GM12873 (cell line): ENCODE measurements around the gene SLC48A1.

ENCODE experiments used
- TF ChIP-seq, protein P1 (sequence below): IDR thresholded peaks from 2 replicates; pipeline ENCODE4 v1.5.1; 2012; ENCODE audit warnings: low read depth, mild to moderate bottlenecking, moderate library complexity, low read length, control low read depth; ENCODE audit not compliant: insufficient read depth; ENCODE audit errors: missing control alignments

SLC48A1 gene

DNA sequence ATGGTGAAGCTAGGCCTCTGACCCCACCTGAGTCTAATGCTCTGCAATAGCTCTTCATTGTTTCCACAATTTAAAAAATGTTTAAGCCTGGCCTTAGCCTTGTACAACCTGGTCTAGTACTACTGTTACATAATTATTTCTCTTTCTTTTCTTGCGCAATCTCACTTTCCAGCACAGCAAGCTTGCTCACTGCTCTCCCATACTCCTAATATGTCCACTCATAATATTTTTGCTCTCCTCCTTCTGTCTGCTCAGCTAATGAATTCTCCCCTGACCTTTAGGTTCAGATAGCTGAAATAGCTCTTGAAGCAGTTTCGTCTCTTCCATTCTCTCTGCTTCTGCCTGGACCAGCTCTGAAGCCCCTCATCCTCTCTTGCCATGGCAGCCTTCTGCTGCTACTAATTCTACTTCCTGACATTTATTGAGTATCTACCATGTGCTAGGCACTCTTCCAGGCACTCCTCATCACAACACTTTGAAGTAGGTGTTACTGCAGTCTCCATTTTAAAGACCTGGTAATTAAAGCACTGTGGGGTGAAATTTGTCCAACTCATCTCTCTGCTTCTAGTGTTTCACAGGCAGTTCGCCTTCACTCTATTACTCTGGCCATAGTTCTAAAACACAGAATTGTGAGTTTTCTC is 2.8 kb upstream of the SLC48A1 start:
- TF ChIP-seq, protein P1, sequence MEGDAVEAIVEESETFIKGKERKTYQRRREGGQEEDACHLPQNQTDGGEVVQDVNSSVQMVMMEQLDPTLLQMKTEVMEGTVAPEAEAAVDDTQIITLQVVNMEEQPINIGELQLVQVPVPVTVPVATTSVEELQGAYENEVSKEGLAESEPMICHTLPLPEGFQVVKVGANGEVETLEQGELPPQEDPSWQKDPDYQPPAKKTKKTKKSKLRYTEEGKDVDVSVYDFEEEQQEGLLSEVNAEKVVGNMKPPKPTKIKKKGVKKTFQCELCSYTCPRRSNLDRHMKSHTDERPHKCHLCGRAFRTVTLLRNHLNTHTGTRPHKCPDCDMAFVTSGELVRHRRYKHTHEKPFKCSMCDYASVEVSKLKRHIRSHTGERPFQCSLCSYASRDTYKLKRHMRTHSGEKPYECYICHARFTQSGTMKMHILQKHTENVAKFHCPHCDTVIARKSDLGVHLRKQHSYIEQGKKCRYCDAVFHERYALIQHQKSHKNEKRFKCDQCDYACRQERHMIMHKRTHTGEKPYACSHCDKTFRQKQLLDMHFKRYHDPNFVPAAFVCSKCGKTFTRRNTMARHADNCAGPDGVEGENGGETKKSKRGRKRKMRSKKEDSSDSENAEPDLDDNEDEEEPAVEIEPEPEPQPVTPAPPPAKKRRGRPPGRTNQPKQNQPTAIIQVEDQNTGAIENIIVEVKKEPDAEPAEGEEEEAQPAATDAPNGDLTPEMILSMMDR: no peak

DNA sequence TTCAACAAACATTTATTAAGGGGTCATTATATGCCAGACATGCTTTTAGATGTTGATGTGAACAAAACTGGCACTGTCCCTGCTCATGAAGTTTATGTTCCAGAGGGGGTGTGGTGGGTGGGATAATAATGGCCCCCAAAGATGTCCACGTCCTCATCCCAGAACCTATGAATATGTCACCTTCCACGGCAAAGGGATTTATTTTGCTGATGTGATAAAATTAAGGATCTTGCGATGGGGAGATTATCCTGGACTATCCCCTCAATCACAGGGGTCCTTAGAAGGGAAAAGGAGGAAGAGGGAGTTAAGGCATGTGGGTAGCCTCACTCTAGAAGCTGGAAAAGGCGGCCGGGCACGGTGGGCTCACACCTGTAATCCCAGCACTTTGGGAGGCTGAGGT is 1.7 kb upstream of the SLC48A1 start:
- TF ChIP-seq, protein P1: no peak

DNA sequence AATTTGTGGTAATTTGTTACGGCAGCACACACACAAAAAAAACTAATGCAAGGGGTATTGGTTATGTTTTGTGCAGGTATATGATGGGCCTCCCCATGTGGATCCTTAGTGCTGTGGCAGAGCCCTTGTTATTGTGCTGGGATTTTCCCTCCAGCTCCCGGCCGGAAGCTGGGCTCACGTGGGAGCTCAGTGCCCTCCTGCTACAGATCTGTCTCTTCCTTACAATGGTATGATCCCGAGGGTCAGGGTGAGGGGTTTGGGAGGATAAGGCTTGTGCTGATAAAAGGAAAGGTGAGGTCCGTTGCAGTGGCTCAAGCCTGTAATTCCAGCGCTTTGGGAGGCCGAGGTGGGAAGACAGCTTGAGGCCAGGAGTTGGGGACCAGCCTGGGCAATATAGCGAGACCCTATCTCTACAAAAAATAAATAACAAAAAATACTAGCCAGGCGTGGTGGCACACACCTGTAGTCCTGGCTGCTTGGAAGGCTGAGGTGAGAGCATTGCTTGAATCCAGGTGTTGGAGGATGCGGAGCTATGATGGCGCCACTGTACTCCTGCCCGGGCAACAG is 861 bp upstream of the SLC48A1 start:
- TF ChIP-seq, protein P1: no peak

DNA sequence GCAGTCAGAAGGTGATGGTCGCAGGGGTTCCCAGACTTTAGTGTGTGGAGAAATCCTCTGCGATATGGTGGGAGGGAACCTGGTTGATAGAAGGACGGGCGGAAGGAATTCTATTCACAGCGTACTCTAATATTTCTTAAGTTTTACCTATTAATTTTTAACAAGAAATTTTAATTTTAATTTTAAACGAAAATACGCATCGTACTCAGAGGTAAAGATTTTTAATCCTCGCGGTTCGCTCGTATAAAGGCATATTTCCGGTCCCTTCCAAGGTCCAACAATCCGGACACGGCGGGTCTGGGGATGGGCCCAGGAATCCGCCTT is 338 bp upstream of the SLC48A1 start:
- TF ChIP-seq, protein P1: no peak

DNA sequence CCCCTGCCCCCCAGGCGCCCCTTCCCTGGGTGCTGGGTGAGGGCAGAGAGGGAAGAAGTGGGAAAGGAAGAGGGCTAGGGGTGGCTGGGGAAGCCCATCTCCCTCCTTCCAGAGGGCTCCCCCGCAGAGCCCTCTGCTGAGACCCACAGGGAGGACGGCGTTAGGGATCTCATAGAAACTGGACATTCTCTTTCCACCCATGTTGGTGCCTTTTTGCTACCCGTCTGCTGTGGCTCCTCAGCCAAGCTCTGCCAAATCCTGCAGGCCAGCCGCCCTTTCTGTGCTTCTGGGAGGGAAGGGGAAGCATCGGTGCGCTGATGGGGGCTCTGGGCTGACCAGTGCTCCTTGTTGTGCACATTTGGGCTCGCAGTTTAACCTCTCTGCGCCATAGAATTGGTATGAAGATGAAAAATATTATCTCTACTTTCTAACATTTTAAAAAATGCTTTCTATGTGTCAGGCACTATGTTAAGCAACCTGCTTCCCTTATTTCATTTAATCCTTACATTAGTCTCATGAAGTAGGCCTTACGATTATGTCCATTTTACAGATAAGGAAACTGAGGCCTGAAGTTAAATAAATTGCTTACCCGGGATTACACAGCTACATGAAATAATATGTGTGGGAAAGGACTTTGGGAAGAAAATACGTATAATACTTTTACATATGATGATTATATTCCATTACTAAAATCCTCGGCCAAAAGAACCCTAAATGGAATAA is 981 bp downstream of the SLC48A1 start:
- TF ChIP-seq, protein P1: no peak

DNA sequence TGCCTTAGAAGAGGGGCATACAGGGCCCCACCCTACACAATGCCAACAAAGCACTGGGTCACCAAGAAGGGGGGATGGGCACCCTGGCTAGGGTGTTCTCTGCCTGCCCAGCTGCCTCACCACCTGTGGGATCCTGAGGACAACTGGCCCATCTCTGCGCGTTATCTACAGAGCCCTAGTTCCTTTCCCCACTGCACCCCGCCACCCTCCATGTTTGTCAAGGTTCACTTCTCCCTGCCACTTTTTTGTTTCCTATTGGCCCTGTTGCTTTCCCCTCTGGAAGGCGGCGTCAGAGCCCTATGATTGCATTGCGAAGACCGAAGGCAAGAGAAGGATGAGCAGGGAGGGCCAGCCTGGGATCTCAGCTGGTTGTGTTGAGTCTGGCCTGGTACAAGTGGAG is 1.6 kb downstream of the SLC48A1 start:
- TF ChIP-seq, protein P1: no peak

DNA sequence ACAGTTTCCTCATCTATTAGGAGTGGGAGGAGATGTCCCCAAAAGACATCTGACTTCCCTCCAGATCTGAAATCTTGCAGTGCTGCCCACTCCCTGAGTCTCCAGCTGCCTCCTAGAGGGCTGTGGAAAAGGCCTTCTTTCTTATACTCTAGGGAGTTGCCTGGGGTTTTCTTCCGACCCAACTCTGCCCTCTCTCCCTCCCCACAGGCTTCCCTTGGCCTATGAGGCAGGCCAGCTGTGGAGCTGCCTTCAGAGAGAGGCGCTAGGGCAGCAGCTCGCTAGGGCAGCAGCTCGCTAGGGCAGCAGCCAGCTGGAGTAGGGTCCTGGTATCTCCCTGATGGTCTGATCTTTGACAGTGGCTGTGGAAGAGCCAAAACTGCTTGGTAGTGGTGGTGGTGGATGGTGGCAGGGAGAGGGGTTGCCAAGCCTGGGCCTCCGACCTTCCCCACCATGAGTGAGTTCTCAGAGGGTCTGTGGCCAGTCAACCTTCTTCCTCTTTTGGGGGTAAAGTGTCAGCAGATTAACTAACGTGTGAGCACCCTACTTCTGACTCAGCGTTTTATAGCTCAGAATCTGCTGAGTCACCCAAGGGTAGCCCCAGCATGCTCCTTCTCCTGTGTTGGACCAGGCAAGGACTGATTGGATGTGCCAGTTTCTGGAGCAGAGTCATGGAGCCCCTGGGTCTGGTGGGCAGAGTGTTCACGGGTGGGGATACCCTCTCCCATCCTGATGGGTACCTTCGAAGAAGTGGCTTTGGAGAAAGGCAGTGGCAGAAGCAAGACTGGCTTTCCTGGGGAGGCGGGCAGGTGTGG is 2.3 kb downstream of the SLC48A1 start:
- TF ChIP-seq, protein P1: no peak
